Gastroesophageal sphincter (tissue), 4 donors: Measurements from ENCODE around the gene STIMATE. TPM values are rescaled to one million over a fixed set of nuclear protein-coding genes. Genes with fewer than 3 reads are reported as not detected.

Experiments used
- ATAC-seq: fragments of 150-250 bp; one replicate; pipeline ENCODE4 v1.9.1; 2016; ENCODE audit warnings: mild to moderate bottlenecking, moderate library complexity
- H3K27ac ChIP-seq, 4 donors: fragments of 200-600 bp; sonication (generic) in 3 of 4; 1 replicate in 3 of 4; 2 replicates in 1 of 4; pipeline ENCODE4 v1.5.1; 2016 to 2019
- H3K27me3 ChIP-seq: fragments of 200-600 bp; sonication (generic); one replicate; pipeline ENCODE4 v1.5.1; 2019
- H3K36me3 ChIP-seq, 2 donors: fragments of 200-600 bp; sonication (generic); one replicate each; pipeline ENCODE4 v1.5.1; 2019; ENCODE audit warnings: control low read depth in 1 of 2
- H3K4me1 ChIP-seq, 3 donors: fragments of 200-600 bp; sonication (generic); 1 replicate in 2 of 3; 2 replicates in 1 of 3; pipeline ENCODE4 v1.5.1; 2016 to 2019; ENCODE audit warnings: control low read depth in 2 of 3
- H3K4me3 ChIP-seq, 2 donors: fragments of 200-600 bp; sonication (generic); one replicate each; pipeline ENCODE4 v1.5.1; 2019; ENCODE audit warnings: mild to moderate bottlenecking in 1 of 2, moderate library complexity in 1 of 2
- H3K9me3 ChIP-seq, 3 donors: fragments of 200-600 bp; sonication (generic); one replicate each; pipeline ENCODE4 v1.5.1; 2017 to 2019; ENCODE audit warnings: control low read depth in 2 of 3
- CTCF ChIP-seq, 4 experiments: fragments of 200-600 bp in 2 of 4; fragments of 450-650 bp in 2 of 4; sonication (generic) in 1 of 4; IDR thresholded peaks; one replicate each; pipeline ENCODE4 v1.5.1; 2017 to 2019; ENCODE audit warnings: antibody characterized with exemption in 4 of 4, mild to moderate bottlenecking in 2 of 4, moderate library complexity in 2 of 4
- EP300 ChIP-seq: sonication (generic); formaldehyde crosslinking; IDR thresholded peaks from one replicate; pipeline ENCODE4 v1.6.1; 2017; ENCODE audit warnings: antibody characterized with exemption, mild to moderate bottlenecking
- POLR2A ChIP-seq, 2 donors: fragments of 450-650 bp; IDR thresholded peaks; one replicate each; pipeline ENCODE4 v1.6.1; 2017; ENCODE audit warnings: antibody characterized with exemption in 2 of 2, mild to moderate bottlenecking in 2 of 2, moderate library complexity in 1 of 2
- POLR2AphosphoS5 ChIP-seq: sonication (generic); formaldehyde crosslinking; IDR thresholded peaks from one replicate; pipeline ENCODE4 v1.6.1; 2017; ENCODE audit warnings: antibody characterized with exemption
- WGBS, 2 donors: methylation state at CpG; one replicate each; pipeline ENCODE4 v1.1.5; 2018; ENCODE audit warnings: low coverage in 1 of 2; 5-methylcytosine and 5-hydroxymethylcytosine counted together
- total RNA-seq, 4 donors: library from RNA; depleted of rRNA; stranded (reverse); fragments of >200 nt; gene quantifications; one replicate each; pipeline ENCODE4 v1.1.0, GENCODE V29; 2016

STIMATE gene
- total RNA-seq, 4 donors from 2014 or later, result 14.6 to 30.2 (median 20.5) TPM

GRCh38 chr3:52891164-52891563, 6.2 kb downstream of the STIMATE start:
- no peak for ATAC-seq
- Histone ChIP-seq H3K27ac (peak overlapping the region in 1 of 4 donors; percentile 55), H3K36me3 (peaks cover 0 to 1% of the 10 kb centered on the region in 2 donors), H3K4me1 (peaks cover 0 to 51% (median 30%) of the 10 kb centered on the region in 3 donors), H3K4me3 (no peak overlapping the region), H3K9me3 (no peaks in the 10 kb centered on the region), H3K27me3 (no peaks in the 10 kb centered on the region)
- TF ChIP-seq EP300, result no peak
- TF ChIP-seq POLR2AphosphoS5, result no peak
- no peak for TF ChIP-seq CTCF (IDR thresholded peaks at IDR 0.05)
- no peak for TF ChIP-seq POLR2A (IDR thresholded peaks at IDR 0.05)
- WGBS, 2 donors, result 77 to 80% methylated on average over 4 of the region's 9 CpGs

GRCh38 chr3:52890735-52891134, 6.6 kb downstream of the STIMATE start:
- TF ChIP-seq CTCF (IDR thresholded peaks at IDR 0.05) (no peak), POLR2AphosphoS5 (no peak), POLR2A (IDR thresholded peaks at IDR 0.05) (no peak), EP300 (no peak)
- no peaks in the 10 kb centered on the region for H3K27me3 ChIP-seq
- no peak overlapping the region for H3K4me3 ChIP-seq
- peaks cover 0 to 6% of the 10 kb centered on the region in 2 donors for H3K36me3 ChIP-seq
- no peak overlapping the region for H3K27ac ChIP-seq
- H3K4me1 ChIP-seq, result peaks cover 0 to 47% (median 25%) of the 10 kb centered on the region in 3 donors
- no peak for ATAC-seq
- WGBS, 2 donors, result 96% methylated on average over 5 of the region's 5 CpGs; no CpG with 5 or more reads in 1 of the 2 donors
- no peaks in the 10 kb centered on the region for H3K9me3 ChIP-seq

GRCh38 chr3:52889901-52890300, 7.4 kb downstream of the STIMATE start:
- TF ChIP-seq POLR2A (IDR thresholded peaks at IDR 0.05) (no peak), EP300 (no peak), POLR2AphosphoS5 (no peak), CTCF (IDR thresholded peaks at IDR 0.05) (no peak)

GRCh38 chr3:52887166-52887565, 10.2 kb downstream of the STIMATE start:
- Histone ChIP-seq H3K36me3 (peaks cover 0 to 12% of the 10 kb centered on the region in 2 donors), H3K4me3 (no peak overlapping the region), H3K27me3 (no peaks in the 10 kb centered on the region), H3K27ac (no peak overlapping the region), H3K9me3 (no peaks in the 10 kb centered on the region), H3K4me1 (peaks cover 0 to 19% (median 10%) of the 10 kb centered on the region in 3 donors)
- TF ChIP-seq POLR2AphosphoS5, result no peak
- no peak for TF ChIP-seq CTCF (IDR thresholded peaks at IDR 0.05)
- TF ChIP-seq EP300, result no peak
- TF ChIP-seq POLR2A (IDR thresholded peaks at IDR 0.05), result no peak
- 86% methylated on average over 4 of the region's 4 CpGs; no CpG with 5 or more reads in 1 of the 2 donors for WGBS, 2 donors
- ATAC-seq, result no peak

More at GRCh38 chr3:52889901-52890300, 7.4 kb downstream of the STIMATE start:
- Histone ChIP-seq H3K27me3 (no peaks in the 10 kb centered on the region), H3K36me3 (peaks cover 0 to 12% of the 10 kb centered on the region in 2 donors), H3K27ac (no peak overlapping the region), H3K9me3 (no peaks in the 10 kb centered on the region), H3K4me3 (no peak overlapping the region), H3K4me1 (peaks cover 0 to 40% (median 23%) of the 10 kb centered on the region in 3 donors)
- no peak for ATAC-seq
- 87 to 88% methylated on average over 7 of the region's 8 CpGs for WGBS, 2 donors

- TF ChIP-seq POLR2A (IDR thresholded peaks at IDR 0.05), result no peak
- no peak for TF ChIP-seq POLR2AphosphoS5
- TF ChIP-seq CTCF (IDR thresholded peaks at IDR 0.05), result no peak
- no peak for TF ChIP-seq EP300
- H3K27me3 ChIP-seq, result no peaks in the 10 kb centered on the region
- no peak for ATAC-seq
- H3K36me3 ChIP-seq, result peaks cover 0 to 12% of the 10 kb centered on the region in 2 donors
- no peak overlapping the region for H3K27ac ChIP-seq
- H3K4me3 ChIP-seq, result no peak overlapping the region
- peaks cover 0 to 18% (median under 1%) of the 10 kb centered on the region in 3 donors for H3K4me1 ChIP-seq
- 82 to 96% methylated on average over 3 to 5 of the region's 5 CpGs for WGBS, 2 donors
- H3K9me3 ChIP-seq, result no peaks in the 10 kb centered on the region
Measured at GRCh38 chr3:52886049-52886730, 11.2 kb downstream of the STIMATE start.
